ENCODE results near the gene HNRNPK.
A peak's percentile ranks its signal among the peaks of the same experiment; 100 is the strongest.
"Not testable (repeated sequence)": the region's sequence is repeated elsewhere in the genome, so short reads cannot be mapped to it uniquely, and the experiment has no call there.

Gene HNRNPK

GRCh38 chr9:83976372-83976771, 3.6 kb downstream of the HNRNPK start:
- DNase-seq, result no peak

GRCh38 chr9:83975300-83975699, 4.7 kb downstream of the HNRNPK start:
- DNase-seq, result no peak

GRCh38 chr9:83972286-83972685, 7.7 kb downstream of the HNRNPK start:
- no peak for DNase-seq

- DNase-seq, result no peak
Measured at GRCh38 chr9:83971485-83971884, 8.5 kb downstream of the HNRNPK start.

- DNase-seq, result no peak
Measured at GRCh38 chr9:83969602-83970001, 10.4 kb downstream of the HNRNPK start.

GRCh38 chr9:83967073-83967472, 12.9 kb downstream of the HNRNPK start:
- no peak for DNase-seq

GRCh38 chr9:83966209-83966582, 13.8 kb downstream of the HNRNPK start:
- no peak for DNase-seq

GRCh38 chr9:83965350-83966208, 14.4 kb downstream of the HNRNPK start:
- no peak for DNase-seq

- DNase-seq, result no peak
Measured at GRCh38 chr9:83964973-83965349, 15.1 kb downstream of the HNRNPK start.

- no peak for DNase-seq
Measured at GRCh38 chr9:83962165-83962564, 17.9 kb downstream of the HNRNPK start.

- no peak for DNase-seq
Measured at GRCh38 chr9:83960991-83961390, 19.0 kb downstream of the HNRNPK start.

GRCh38 chr9:83959061-83959460, 21.0 kb downstream of the HNRNPK start:
- DNase-seq, result no peak

- DNase-seq, result no peak
Measured at GRCh38 chr9:83957248-83957513, 22.8 kb downstream of the HNRNPK start.

- DNase-seq, result peak; percentile 16
Measured at GRCh38 chr9:83956436-83957247, 23.4 kb downstream of the HNRNPK start.

GRCh38 chr9:83956086-83956435, 24.0 kb downstream of the HNRNPK start:
- no peak for DNase-seq

- not testable (repeated sequence) for DNase-seq
Measured at GRCh38 chr9:83948096-83948495, 31.9 kb downstream of the HNRNPK start.

- no peak for DNase-seq
Measured at GRCh38 chr9:83940590-83941303, 39.3 kb downstream of the HNRNPK start.

GRCh38 chr9:83937861-83938455, 42.1 kb downstream of the HNRNPK start:
- peak; percentile 49 for DNase-seq

GRCh38 chr9:83936523-83936922, 43.5 kb downstream of the HNRNPK start:
- DNase-seq, result no peak

- DNase-seq, result no peak
Measured at GRCh38 chr9:83935276-83935935, 44.6 kb downstream of the HNRNPK start.

GRCh38 chr9:83934569-83935275, 45.3 kb downstream of the HNRNPK start:
- DNase-seq, result no peak

GRCh38 chr9:83933790-83934189, 46.2 kb downstream of the HNRNPK start:
- no peak for DNase-seq

Measured in NCI-H1694 treated with DMSO at 0.1 percent for 48 hours (cell line).